DMS53 treated with DMSO at 0.1 percent for 48 hours (cell line): ENCODE results near the gene CLDN34.

ENCODE experiments used
- DNase-seq: peaks from one replicate; lab custom pipeline; 2025; ENCODE audit not compliant: unreplicated experiment; lab: John Stamatoyannopoulos, UW

The CLDN34 gene

DNA sequence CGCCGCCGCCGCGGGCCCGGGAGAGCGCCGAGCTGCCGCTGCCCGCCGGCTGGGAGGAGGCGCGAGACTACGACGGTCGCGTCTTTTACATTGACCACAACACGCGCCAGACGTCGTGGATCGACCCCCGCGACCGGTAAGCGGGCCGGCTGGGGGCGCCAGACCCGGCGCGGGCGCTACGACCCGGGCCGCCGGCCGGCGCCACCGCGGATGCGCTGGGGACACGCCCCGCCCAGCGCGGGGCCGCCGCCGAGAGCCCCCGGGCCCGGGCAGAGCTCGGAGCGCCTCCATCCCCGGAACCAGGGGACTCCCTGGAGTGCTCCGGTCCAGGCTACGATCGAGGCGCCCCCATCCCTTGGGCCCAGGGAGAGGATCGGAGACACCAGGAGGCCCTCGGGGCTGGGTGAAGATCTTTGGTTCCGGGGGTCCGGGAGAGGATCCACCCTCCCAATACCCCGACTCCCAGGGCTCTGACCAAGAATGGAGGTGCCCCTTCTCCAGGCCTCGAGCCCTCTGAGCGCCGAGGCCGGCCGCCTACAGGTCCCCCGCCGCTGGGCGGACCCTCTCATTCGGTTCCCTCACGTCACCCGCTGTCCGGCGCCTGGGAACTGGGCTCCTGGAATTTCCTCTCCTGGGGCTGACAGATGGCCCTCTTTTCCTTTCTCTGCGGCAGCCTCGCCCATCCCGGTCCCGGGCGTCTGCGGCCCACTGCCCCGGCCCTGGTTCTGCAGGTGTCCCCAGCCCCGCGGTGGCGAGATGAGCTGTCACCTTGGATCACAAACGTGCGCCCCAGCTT, 48.8 kb downstream of the CLDN34 start:
- DNase-seq, result no peak

DNA sequence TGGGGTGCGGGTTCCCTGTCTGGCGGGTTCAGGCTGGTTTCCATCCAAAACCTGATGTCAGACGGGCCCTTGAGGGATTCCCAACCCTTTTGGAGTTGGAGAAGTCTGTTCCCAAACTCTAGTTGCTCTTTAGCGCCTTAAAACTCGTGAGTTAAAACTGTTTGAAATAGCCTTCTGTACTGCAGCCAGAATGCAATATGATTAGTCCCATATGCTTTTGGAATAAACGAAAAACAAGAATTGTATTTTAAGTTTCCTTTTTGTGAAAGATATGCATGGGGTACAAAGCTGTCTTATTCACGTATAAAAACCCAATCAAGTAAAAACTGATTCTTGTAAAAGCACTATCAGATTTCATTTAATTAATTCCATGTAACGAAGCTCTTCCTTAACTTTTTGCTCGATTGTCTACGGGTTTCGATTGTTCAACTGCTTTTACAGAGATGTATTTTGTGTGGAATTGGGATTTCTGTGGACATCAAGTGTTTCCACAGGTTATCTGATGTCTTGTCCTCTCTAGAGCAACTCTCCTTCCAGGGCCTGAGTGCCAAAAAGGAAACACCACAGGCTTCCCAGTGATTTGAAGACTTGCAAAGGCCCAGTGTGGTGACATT, 49.5 kb downstream of the CLDN34 start:
- DNase-seq, result no peak

DNA sequence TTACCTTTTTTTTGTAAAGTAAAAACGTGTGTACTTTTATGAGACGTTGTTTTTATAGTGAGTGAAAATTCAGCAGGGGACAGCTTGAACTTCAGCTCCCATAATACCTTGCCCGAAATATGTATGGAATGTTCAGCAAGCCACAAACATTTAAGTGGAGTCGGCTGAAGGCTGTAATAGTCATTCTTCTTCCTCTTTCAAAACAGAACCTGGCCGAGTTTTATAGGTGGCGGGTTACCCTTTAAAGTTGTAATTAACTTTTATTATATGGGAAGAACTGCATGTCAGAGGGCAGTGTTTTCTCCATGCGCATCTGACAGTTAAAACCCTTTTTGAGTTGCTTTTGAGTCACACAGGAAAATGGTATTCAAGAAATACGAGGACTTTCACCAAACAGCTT, 50.7 kb downstream of the CLDN34 start:
- DNase-seq, result no peak
